ENCODE results near the gene ERH. TPM values are rescaled to one million over a fixed set of nuclear protein-coding genes. Genes with fewer than 3 reads are reported as not detected.

Gene ERH
- total RNA-seq, 1 experiment from 2014 or later, result 222 TPM

DNA sequence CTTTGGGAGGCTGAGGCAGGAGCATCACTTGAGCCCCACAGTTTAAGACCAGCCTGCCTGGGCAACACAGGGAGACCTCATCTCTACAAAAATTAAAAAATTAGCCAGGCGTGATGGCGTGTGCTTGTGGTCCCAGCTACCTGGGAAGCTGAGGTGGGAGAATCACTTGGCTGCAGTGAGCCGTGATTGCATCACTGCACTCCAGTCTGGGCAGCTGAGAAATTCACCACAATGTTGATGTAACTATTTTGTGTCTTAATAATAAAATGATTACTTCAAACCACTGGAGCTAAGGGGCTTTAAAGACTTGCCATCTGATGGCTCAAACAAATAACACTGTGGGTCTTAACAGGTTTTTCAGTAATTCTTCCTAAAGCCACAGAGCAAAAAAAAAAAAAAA is 10.8 kb downstream of the ERH start:
- DNase-seq (ENCODE audit: low read depth, low spot score) (no peak), ATAC-seq (no peak)
- H3K4me3 ChIP-seq (ENCODE audit: low read depth in 2 of 2, low read length in 2 of 2), result no peak overlapping the region
- CTCF ChIA-PET, result no interaction called here
- no peaks in the 10 kb centered on the region for H3K27me3 ChIP-seq (ENCODE audit: control insufficient read depth, insufficient read depth, low read length)
- no peaks in the 10 kb centered on the region for H3K9me3 ChIP-seq (ENCODE audit: control insufficient read depth, insufficient read depth, low read depth, low read length)
- no peaks in the 10 kb centered on the region for H3K4me1 ChIP-seq (ENCODE audit: control insufficient read depth, insufficient read depth, low read length)
- no peak overlapping the region for H3K27ac ChIP-seq (ENCODE audit: low read length)
- peaks cover 52% of the 10 kb centered on the region for H3K36me3 ChIP-seq (ENCODE audit: control insufficient read depth, insufficient read depth, low read length)
- POLR2A ChIA-PET, result interaction anchor here (0.6 kb wide), 1 partner anchor 119 kb away, joined by 5 read pairs; no protein-coding TSS in a partner anchor
- in situ Hi-C loops (cut with HindIII; ENCODE audit: low pct_unique_long_range_greater_than_20kb, low sequenced_read_pairs), result no loop called here
- intact Hi-C loops (cut with micrococcal nuclease; ENCODE audit: unreplicated experiment), result no loop called here
- BruUV-seq (replicated peaks), result no TSS peak
- no peak for TF ChIP-seq TCF7L2 (IDR thresholded peaks at IDR 0.05; ENCODE audit: low read depth, low read length)
- TF ChIP-seq POLR2AphosphoS5 (IDR thresholded peaks at IDR 0.05; ENCODE audit: low read depth, low read length), result no peak
- TF ChIP-seq, protein P1, sequence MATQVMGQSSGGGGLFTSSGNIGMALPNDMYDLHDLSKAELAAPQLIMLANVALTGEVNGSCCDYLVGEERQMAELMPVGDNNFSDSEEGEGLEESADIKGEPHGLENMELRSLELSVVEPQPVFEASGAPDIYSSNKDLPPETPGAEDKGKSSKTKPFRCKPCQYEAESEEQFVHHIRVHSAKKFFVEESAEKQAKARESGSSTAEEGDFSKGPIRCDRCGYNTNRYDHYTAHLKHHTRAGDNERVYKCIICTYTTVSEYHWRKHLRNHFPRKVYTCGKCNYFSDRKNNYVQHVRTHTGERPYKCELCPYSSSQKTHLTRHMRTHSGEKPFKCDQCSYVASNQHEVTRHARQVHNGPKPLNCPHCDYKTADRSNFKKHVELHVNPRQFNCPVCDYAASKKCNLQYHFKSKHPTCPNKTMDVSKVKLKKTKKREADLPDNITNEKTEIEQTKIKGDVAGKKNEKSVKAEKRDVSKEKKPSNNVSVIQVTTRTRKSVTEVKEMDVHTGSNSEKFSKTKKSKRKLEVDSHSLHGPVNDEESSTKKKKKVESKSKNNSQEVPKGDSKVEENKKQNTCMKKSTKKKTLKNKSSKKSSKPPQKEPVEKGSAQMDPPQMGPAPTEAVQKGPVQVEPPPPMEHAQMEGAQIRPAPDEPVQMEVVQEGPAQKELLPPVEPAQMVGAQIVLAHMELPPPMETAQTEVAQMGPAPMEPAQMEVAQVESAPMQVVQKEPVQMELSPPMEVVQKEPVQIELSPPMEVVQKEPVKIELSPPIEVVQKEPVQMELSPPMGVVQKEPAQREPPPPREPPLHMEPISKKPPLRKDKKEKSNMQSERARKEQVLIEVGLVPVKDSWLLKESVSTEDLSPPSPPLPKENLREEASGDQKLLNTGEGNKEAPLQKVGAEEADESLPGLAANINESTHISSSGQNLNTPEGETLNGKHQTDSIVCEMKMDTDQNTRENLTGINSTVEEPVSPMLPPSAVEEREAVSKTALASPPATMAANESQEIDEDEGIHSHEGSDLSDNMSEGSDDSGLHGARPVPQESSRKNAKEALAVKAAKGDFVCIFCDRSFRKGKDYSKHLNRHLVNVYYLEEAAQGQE (IDR thresholded peaks at IDR 0.05; ENCODE audit: insufficient read depth in 1 of 2, low read depth in 2 of 2, low read length in 1 of 2), result no peak
- TF ChIP-seq, protein P2, sequence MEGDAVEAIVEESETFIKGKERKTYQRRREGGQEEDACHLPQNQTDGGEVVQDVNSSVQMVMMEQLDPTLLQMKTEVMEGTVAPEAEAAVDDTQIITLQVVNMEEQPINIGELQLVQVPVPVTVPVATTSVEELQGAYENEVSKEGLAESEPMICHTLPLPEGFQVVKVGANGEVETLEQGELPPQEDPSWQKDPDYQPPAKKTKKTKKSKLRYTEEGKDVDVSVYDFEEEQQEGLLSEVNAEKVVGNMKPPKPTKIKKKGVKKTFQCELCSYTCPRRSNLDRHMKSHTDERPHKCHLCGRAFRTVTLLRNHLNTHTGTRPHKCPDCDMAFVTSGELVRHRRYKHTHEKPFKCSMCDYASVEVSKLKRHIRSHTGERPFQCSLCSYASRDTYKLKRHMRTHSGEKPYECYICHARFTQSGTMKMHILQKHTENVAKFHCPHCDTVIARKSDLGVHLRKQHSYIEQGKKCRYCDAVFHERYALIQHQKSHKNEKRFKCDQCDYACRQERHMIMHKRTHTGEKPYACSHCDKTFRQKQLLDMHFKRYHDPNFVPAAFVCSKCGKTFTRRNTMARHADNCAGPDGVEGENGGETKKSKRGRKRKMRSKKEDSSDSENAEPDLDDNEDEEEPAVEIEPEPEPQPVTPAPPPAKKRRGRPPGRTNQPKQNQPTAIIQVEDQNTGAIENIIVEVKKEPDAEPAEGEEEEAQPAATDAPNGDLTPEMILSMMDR (IDR thresholded peaks at IDR 0.05), result no peak
- TF ChIP-seq SIN3A (IDR thresholded peaks at IDR 0.05; ENCODE audit: borderline replicate concordance, insufficient read depth, low read depth, low read length), result no peak

DNA sequence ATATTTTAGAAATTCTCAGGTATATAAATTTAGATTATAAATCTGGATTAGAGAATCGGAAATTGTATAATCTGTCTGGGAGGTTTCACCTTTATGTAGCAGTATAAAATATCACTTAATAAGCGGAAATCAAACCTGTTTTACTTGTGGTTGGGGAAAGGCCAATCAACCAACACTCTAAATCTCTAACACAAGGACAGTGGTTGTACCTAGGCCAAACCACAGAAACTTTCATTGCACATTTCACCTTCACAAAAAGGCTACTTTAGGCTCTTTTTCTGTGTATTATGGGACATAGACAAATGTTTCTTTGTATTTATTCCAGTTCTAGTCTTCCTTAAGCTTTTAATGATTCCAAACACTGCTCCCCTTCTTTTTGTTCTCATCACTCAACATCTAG is 19.8 kb downstream of the ERH start:
- ATAC-seq (no peak), DNase-seq (ENCODE audit: low read depth, low spot score) (no peak)
- in situ Hi-C loops (cut with HindIII; ENCODE audit: low pct_unique_long_range_greater_than_20kb, low sequenced_read_pairs) (no loop called here), intact Hi-C loops (cut with micrococcal nuclease; ENCODE audit: unreplicated experiment) (no loop called here)
- H3K27me3 ChIP-seq (ENCODE audit: control insufficient read depth, insufficient read depth, low read length), result no peaks in the 10 kb centered on the region
- no peaks in the 10 kb centered on the region for H3K4me1 ChIP-seq (ENCODE audit: control insufficient read depth, insufficient read depth, low read length)
- no peak overlapping the region for H3K4me3 ChIP-seq (ENCODE audit: low read depth in 2 of 2, low read length in 2 of 2)
- no TSS peak for BruUV-seq (replicated peaks)
- CTCF ChIA-PET, result no interaction called here
- no peaks in the 10 kb centered on the region for H3K9me3 ChIP-seq (ENCODE audit: control insufficient read depth, insufficient read depth, low read depth, low read length)
- POLR2A ChIA-PET, result no interaction called here
- no peak for TF ChIP-seq POLR2AphosphoS5 (IDR thresholded peaks at IDR 0.05; ENCODE audit: low read depth, low read length)
- TF ChIP-seq, protein P2 (IDR thresholded peaks at IDR 0.05), result no peak
- TF ChIP-seq, protein P1 (IDR thresholded peaks at IDR 0.05; ENCODE audit: insufficient read depth in 1 of 2, low read depth in 2 of 2, low read length in 1 of 2), result no peak
- TF ChIP-seq TCF7L2 (IDR thresholded peaks at IDR 0.05; ENCODE audit: low read depth, low read length), result no peak
- TF ChIP-seq SIN3A (IDR thresholded peaks at IDR 0.05; ENCODE audit: borderline replicate concordance, insufficient read depth, low read depth, low read length), result no peak
- peaks cover 23% of the 10 kb centered on the region for H3K36me3 ChIP-seq (ENCODE audit: control insufficient read depth, insufficient read depth, low read length)
- H3K27ac ChIP-seq (ENCODE audit: low read length), result no peak overlapping the region

Measured in Panc1 (cell line).